Measurements from ENCODE around the gene PROM2. TPM values are rescaled to one million over a fixed set of nuclear protein-coding genes. Genes with fewer than 3 reads are reported as not detected.

PROM2 gene
- total and polyA plus RNA-seq, 7 donors: 0.18 to 1.4 (median 0.82) TPM

DNA sequence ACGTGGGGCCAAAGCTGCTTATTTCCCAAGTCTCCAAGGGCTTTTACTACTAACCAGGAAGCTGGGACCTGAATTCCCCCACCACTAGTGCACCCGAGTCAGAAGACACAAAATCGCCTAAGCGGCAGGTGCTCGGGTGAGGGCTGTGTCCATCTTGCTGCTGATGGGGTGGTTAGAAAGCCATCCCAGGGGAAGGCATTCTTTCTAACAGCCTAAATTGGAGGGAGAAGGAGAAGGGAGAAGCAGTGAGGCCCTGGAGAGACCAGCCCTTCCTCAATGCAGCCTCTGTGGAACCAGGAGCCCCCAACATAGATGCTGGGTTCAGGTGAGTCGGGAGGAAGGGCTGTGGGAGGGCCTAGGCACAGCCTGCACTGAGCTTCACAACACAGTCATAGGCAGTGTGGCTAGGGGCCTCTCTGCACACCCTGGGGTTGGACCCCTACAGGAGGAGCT is 1.9 kb upstream of the PROM2 start:
- Histone ChIP-seq H3K9me3 (no peaks in the 10 kb centered on the region), H3K27ac (no peak overlapping the region), H3K4me3 (no peak overlapping the region), H3K36me3 (ENCODE audit: insufficient read depth in 1 of 2, low read depth in 1 of 2) (no peaks in the 10 kb centered on the region), H3K27me3 (ENCODE audit: insufficient read depth in 3 of 3, low read length in 2 of 3) (peaks cover 0 to under 1% (median 0%) of the 10 kb centered on the region in 3 donors), H3K4me1 (no peaks in the 10 kb centered on the region)
- WGBS, 3 donors: 81 to 88% (median 82%) methylated on average over 6 of the region's 6 CpGs
- TF ChIP-seq CTCF (IDR thresholded peaks at IDR 0.05): no peak
- intact Hi-C loops (cut with DNase I): no loop called here
- ATAC-seq: no peak
- DNase-seq: no peak

- intact Hi-C loops (cut with DNase I): no loop called here
- no peak for DNase-seq
- Histone ChIP-seq H3K4me1 (no peaks in the 10 kb centered on the region), H3K4me3 (no peak overlapping the region), H3K36me3 (ENCODE audit: insufficient read depth in 1 of 2, low read depth in 1 of 2) (no peaks in the 10 kb centered on the region), H3K27ac (no peak overlapping the region), H3K27me3 (ENCODE audit: insufficient read depth in 3 of 3, low read length in 2 of 3) (no peaks in the 10 kb centered on the region), H3K9me3 (no peaks in the 10 kb centered on the region)
- no peak for ATAC-seq
- no peak for TF ChIP-seq CTCF (IDR thresholded peaks at IDR 0.05)
- 54 to 83% (median 79%) methylated on average over 1 of the region's 1 CpG for WGBS, 3 donors
Observed at GRCh38 chr2:95272781-95273180, 1.5 kb upstream of the PROM2 start.

DNA sequence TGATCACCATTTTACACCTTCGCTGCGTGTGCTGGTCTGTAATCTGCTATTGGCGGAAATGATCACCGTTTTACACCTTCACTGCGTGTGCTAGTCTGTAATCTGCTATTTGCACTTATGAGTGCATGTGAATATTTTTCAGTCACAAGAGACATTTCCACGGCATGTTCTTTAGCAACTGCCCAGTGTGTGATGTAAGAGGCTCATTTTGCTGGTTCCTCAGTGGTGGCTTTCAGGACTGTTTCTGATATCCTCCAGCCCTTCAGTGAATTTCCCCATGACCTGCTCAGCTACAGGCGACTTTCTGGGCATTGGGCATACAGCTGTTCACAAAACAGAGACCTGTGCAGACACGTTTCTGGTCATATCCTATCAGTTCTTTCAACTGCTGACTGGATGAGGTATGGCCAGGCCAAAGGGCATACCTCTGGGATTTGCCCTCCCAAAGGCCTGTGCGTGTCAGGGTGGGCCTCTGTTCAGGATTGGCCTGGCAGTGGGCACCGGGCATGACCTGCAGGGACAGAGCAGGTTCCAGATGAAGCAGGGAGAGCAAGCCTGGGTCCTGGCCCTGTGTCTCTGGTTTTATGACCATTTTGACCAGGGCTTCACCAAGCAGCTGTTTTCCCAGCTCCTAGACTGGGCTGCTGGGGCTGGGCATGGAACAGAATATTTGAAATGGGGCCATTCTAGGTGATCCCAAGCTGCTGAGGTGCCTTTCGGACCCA is 521 bp upstream of the PROM2 start:
- Histone ChIP-seq H3K27ac (no peak overlapping the region), H3K9me3 (no peaks in the 10 kb centered on the region), H3K4me1 (no peaks in the 10 kb centered on the region), H3K27me3 (ENCODE audit: insufficient read depth in 3 of 3, low read length in 2 of 3) (no peaks in the 10 kb centered on the region), H3K36me3 (ENCODE audit: insufficient read depth in 1 of 2, low read depth in 1 of 2) (no peaks in the 10 kb centered on the region), H3K4me3 (no peak overlapping the region)
- intact Hi-C loops (cut with DNase I): no loop called here
- TF ChIP-seq CTCF (IDR thresholded peaks at IDR 0.05): no peak
- DNase-seq: no peak
- ATAC-seq: no peak
- WGBS, 3 donors: 80 to 85% (median 84%) methylated on average over 11 of the region's 11 CpGs

GRCh38 chr2:95275151-95275515 is 884 bp downstream of the PROM2 start:
- H3K27me3 ChIP-seq (ENCODE audit: insufficient read depth in 3 of 3, low read length in 2 of 3): no peaks in the 10 kb centered on the region
- ATAC-seq: no peak
- WGBS, 3 donors: 89 to 96% (median 94%) methylated on average over 4 of the region's 4 CpGs
- intact Hi-C loops (cut with DNase I): no loop called here
- H3K4me1 ChIP-seq: no peaks in the 10 kb centered on the region
- no peak overlapping the region for H3K4me3 ChIP-seq
- no peak overlapping the region for H3K27ac ChIP-seq
- DNase-seq: peak in 1 of 2 donors; percentile 18
- H3K36me3 ChIP-seq (ENCODE audit: insufficient read depth in 1 of 2, low read depth in 1 of 2): no peaks in the 10 kb centered on the region
- no peaks in the 10 kb centered on the region for H3K9me3 ChIP-seq
- TF ChIP-seq CTCF (IDR thresholded peaks at IDR 0.05): no peak

All from psoas muscle (tissue), 8 donors.